ENCODE results near the gene EMC1.
"Not testable (repeated sequence)": the region's sequence is repeated elsewhere in the genome, so short reads cannot be mapped to it uniquely, and the experiment has no call there.

Gene EMC1

GRCh38 chr1:19199329-19199968, 51.9 kb downstream of the EMC1 start:
- H3K4me3 ChIP-seq (ENCODE audit: low read depth, low read length) = no peak overlapping the region
- no peak for DNase-seq (ENCODE audit: low read depth)

- DNase-seq (ENCODE audit: low read depth) = no peak
- H3K4me3 ChIP-seq (ENCODE audit: low read depth, low read length) = no peak overlapping the region
Measured at GRCh38 chr1:19198820-19199219, 52.5 kb downstream of the EMC1 start.

DNA sequence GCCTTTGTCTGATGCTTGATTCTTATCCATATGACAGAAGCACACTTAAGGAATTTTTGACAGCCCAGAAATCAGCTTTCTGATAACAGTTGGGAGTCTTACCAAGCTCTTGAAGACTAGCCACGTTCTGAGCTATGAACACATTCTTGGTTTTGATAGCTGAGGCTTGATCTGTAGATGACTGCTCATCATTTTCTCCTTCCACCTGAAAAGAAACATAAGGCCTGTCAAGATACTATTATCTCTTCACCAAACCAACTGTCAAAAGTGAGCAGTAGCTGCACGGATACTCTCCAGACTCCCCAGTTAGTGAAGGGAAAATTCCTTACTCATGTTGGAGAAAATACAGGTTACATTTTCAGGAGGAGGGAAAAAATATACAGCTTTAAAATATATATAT, 53.5 kb downstream of the EMC1 start:
- no peak for DNase-seq (ENCODE audit: low read depth)
- no peak overlapping the region for H3K4me3 ChIP-seq (ENCODE audit: low read depth, low read length)

DNA sequence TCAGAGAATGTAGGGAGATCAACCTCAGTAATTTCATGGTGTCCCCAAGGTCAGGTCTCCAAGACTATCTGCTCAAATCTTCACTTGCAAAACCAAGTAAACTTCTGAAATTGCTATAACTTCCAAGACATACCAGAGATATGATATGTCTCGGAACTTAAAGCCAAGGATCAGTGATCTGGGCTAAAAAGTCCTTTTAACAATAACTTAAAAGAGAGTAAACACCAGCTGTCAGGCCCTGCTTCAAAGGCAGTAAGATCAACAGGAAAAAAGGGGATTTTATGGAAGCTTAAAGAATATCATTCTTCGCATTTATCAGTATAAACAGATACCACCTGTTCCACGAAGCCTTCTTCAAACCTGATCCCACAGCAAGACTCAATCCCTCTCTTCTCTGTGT, 55.0 kb downstream of the EMC1 start:
- no peak overlapping the region for H3K4me3 ChIP-seq (ENCODE audit: low read depth, low read length)
- no peak for DNase-seq (ENCODE audit: low read depth)

- no peak for DNase-seq (ENCODE audit: low read depth)
Measured at GRCh38 chr1:19193004-19193403, 58.3 kb downstream of the EMC1 start.

GRCh38 chr1:19191811-19192210, 59.5 kb downstream of the EMC1 start:
- DNase-seq (ENCODE audit: low read depth) = no peak

More at GRCh38 chr1:19193004-19193403, 58.3 kb downstream of the EMC1 start:
- no peak overlapping the region for H3K4me3 ChIP-seq (ENCODE audit: low read depth, low read length)

DNA sequence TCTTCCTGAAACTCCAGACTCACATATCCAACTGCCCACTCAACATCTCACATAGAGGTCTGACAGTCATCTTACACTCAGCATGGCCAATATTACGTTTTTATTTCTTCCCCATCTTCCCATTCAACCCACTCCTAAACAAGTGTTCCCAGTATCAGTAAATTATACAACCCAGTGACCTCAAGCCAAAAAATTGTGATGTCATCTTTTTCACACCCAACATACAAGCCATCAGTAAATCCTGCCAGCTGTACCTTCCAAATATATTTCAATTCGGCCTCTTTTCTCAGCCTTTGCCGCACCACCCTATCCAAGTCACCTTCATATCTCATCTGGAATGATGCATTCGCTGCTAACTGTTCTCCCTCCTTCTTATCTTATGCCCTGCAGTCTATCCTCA, 60.9 kb downstream of the EMC1 start:
- no peak for DNase-seq (ENCODE audit: low read depth)
- no peak overlapping the region for H3K4me3 ChIP-seq (ENCODE audit: low read depth, low read length)

More at GRCh38 chr1:19191811-19192210, 59.5 kb downstream of the EMC1 start:
- no peak overlapping the region for H3K4me3 ChIP-seq (ENCODE audit: low read depth, low read length)

- no peak overlapping the region for H3K4me3 ChIP-seq (ENCODE audit: low read depth, low read length)
- DNase-seq (ENCODE audit: low read depth) = no peak
Measured at GRCh38 chr1:19189270-19189669, 62.1 kb downstream of the EMC1 start.

DNA sequence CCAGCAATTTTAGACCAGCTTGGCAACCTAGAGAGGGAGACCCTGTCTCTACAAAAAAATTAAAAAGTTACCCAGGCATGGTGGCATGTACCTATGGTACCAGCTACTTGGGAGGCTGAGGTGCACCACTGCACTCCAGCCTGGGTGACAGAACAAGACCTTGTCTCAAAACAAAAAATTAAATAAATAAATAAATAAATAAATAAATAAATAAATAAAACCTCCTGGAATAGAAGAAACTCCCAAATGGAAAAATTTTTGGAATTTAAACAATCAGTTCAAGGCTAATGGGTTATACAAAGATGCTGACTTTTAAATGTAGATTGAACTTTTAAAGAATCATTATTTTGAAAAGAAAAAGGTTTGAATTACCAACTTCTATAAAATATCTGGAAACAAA, 63.5 kb downstream of the EMC1 start:
- no peak for DNase-seq (ENCODE audit: low read depth)
- H3K4me3 ChIP-seq (ENCODE audit: low read depth, low read length) = no peak overlapping the region

- DNase-seq (ENCODE audit: low read depth) = no peak
Measured at GRCh38 chr1:19186001-19186400, 65.3 kb downstream of the EMC1 start.

DNA sequence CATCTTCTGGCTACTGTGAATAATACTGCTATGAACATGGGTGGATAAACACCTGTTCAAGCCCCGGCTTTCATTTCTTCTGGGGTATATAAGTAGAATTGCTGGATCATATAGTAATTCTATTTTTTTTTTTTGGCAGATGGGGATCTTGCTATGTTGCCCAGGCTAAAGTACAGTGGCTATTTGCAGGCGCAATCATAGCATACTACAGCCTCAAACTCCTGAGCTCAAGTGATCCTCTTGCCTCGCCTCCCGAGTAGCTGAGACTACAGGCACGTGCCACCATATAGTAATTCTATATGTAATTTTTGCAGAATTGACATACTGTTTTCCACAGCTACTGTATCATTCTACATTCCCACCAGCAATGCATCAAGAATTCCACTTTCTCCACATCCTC, 69.1 kb downstream of the EMC1 start:
- no peak overlapping the region for H3K4me3 ChIP-seq (ENCODE audit: low read depth, low read length)
- no peak for DNase-seq (ENCODE audit: low read depth)

More at GRCh38 chr1:19186001-19186400, 65.3 kb downstream of the EMC1 start:
- H3K4me3 ChIP-seq (ENCODE audit: low read depth, low read length) = no peak overlapping the region

DNA sequence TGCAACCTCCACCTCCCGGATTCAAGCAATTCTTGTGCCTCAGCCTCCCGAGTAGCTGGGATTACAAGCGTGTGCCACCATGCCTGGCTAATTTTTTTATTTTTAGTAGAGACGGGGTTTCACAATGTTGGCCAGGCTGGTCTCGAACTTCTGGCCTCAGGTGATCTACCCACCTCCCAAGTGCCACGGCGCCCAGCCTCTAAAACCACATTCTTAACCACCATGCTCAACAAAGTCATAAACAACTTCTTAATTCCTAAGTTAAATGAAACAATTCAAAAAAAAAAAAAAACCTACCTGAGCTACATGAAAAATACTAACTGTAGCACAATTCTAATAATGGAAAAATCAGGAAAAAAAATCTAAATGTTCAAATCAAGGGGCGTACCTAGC, 71.1 kb downstream of the EMC1 start:
- DNase-seq (ENCODE audit: low read depth); H3K4me3 ChIP-seq (ENCODE audit: low read depth, low read length): not testable (repeated sequence)

DNA sequence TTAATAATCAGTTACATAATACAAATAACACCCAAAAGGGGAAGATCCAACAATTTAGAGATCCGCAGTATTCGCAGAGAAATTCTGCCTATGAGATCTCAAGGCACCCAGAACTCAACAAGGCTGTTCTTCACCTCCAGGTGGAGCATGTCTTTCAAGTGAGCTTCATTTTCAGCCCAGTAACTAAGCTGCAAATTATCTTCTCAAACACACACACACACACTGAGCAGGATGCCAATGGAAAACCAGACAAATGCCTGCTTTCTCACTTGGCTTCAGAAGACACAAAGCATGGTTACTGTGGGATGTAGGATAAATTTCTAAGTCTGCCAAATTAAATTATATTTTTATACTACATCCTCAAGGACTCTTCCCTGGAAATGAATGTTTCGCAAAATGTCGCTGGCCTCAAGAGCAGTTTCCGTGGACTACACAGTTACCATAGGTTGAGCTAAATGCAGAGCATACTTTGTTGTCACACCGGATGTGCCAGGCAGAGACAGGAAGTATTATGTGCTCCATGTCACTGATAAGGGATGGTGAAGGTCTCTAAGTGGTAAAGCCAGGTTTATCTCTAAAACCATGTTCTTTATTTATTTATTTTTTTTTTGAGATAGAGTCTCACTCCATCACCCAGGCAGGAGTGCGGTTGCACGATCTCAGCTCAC, 71.6 kb downstream of the EMC1 start:
- no peak for DNase-seq (ENCODE audit: low read depth)

GRCh38 chr1:19178734-19179398, 72.5 kb downstream of the EMC1 start:
- H3K4me3 ChIP-seq (ENCODE audit: low read depth, low read length) = no peak overlapping the region
- DNase-seq (ENCODE audit: low read depth) = no peak

More for the DNA sequence above, 71.6 kb downstream of the EMC1 start:
- no peak overlapping the region for H3K4me3 ChIP-seq (ENCODE audit: low read depth, low read length)

- DNase-seq (ENCODE audit: low read depth) = no peak
- H3K4me3 ChIP-seq (ENCODE audit: low read depth, low read length) = no peak overlapping the region
Measured at GRCh38 chr1:19177811-19178210, 73.5 kb downstream of the EMC1 start.

- H3K4me3 ChIP-seq (ENCODE audit: low read depth, low read length) = no peak overlapping the region
- DNase-seq (ENCODE audit: low read depth) = peak; percentile 5
Measured at GRCh38 chr1:19169642-19170041, 81.7 kb downstream of the EMC1 start.

DNA sequence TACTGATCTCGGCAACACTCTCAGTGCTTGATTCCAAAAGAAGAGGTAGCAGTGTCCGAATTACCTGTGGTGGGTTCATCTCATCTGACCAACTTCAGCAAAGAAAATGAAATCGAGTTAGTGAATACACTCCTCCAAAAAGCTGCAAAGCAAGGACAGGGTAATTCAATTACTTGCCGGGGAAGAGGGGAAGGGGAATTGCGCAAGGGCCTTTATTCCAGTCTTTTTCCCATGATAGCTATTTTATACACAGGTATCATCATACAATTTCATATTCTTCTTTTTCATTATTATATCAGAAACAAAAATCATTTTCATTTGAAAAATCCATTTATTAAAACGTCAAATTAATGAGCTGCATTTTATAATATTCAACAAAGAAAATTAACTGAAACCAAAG, 84.2 kb downstream of the EMC1 start:
- no peak overlapping the region for H3K4me3 ChIP-seq (ENCODE audit: low read depth, low read length)
- DNase-seq (ENCODE audit: low read depth) = no peak

DNA sequence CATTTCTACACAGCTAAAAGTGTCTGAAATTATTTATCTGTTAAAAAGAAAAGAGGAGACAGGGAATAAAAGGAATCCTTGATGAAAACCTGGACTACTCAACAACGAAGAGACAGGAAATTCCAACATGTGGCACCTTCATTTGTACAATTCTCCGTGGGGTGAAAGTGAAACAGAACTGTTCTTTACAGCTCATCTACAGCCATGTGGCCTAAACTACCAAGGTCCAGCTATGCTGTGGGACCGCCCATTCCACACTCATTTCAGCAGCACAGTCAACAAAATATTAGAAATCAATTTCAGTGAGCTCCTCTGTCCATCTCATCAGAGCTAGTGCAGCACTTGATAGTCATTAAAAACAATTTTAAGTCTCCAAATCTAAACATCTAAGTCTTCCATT, 85.3 kb downstream of the EMC1 start:
- DNase-seq (ENCODE audit: low read depth) = no peak
- H3K4me3 ChIP-seq (ENCODE audit: low read depth, low read length) = no peak overlapping the region

All from skeletal muscle cell (primary cell).